Activated CD4-positive, CD25-positive, alpha-beta regulatory T cell treated with anti-CD3 and anti-CD28 coated beads, Interleukin-2, amount 50 U/mL, for 72 hours (primary cell): ENCODE data around the gene CERT1.

ENCODE experiments used
- DNase-seq: peaks from one replicate; pipeline ENCODE4 v3.0.0; 2021

The CERT1 gene

DNA sequence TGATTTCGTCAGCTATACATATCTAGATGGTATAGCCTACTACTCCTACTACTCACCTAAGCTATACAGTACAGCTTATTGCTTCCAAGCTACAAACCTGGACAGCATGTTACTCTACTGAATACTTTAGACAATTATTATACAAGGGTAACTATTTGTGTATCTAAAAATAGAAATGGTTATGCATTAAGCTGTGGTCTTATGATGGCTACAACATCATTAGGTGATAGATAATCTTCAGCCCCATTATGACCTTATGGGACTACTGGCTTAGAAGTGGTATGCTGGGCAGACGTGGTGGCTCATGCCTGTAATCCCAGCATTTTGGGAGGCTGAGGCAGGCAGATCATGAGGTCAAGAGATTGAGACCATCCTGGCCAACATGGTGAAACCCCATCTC, 40.2 kb downstream of the CERT1 start:
- no peak for DNase-seq

DNA sequence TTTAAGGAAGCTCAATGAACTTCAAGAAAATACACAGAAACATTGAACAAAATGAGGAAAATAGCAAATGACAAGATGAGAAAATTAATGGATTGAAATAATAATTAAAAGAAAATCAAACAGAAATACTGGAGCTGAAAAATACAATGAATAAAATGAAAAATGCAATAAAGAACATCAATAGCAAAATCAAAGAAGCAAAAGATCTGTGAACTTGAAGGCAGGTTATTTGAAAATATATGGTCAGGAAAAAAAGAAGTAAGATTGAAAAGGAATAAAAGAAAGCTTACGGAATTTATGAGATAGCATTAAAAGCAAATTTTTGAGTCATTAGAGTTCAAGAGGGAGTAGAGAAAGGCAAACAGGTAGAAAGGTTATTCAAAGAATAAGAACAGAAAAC, 42.4 kb downstream of the CERT1 start:
- no peak for DNase-seq

DNA sequence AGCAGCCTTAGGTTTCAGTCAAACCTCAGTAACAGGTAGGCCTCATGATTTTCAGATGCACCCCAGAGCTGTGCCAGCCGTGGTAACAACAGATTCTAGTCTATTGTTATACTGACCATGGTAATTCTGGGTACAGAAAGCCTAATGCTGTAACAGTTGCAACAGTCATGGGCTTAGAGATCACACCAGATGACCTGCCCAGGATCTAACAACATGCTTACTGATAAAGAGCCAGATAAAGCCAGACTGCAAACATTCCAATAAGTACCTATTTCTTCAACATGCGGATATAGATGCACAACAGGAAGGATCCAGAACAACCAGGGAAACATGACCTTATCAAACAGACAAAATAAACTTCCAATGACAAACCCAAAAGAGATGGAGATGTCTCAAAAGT, 42.8 kb downstream of the CERT1 start:
- DNase-seq = no peak

DNA sequence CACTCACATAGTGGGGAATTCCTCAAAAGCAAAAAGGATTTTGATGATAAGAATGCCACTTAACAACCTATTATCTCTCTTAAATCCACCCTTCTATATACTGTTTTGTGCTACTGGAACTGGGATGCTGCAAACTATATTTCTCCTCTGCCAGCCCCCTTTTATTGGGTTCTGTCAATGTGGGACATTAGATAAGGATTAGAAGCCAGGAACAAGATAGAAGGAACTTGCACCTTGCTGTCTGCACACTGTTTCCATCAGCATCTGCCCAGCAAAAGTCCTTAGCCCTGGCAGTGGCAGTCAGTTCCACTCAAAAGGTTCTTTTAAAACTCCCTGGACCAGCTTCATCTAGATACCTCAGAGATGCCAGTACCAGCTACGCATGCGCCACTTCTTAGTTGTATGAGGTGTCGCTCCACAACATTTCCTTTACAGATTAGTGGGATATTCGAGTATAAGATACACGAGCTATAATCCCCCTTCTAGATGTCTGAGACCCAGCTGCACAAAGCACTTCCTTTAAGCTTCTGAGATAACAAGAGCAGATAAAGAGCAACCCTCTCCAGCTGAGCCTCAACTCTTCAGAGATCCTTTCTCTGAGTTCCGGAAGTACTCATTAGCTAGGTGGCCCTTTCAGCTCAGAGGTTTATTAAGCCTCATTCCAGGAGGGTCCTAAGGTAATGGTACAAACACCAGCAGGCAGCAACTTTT, 45.3 kb downstream of the CERT1 start:
- DNase-seq = no peak

DNA sequence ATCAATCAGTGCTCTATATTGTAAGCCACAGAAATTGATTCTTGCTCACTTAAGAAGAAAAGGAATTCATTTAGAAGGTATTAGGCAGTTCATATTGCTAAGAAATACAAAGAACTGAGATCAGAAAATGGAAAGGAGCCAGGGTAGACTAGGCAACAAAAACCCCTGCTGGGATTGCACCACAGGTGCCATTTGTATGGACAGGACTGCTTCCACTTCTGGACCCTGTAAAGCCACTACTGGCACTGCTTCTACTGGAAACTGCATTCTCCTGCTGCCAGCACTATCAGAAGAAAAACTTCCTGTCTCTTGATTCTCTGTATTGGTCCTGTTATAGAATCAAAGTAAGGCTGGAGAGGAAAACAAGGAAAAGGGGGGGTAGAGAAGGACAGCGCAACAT, 45.9 kb downstream of the CERT1 start:
- no peak for DNase-seq

DNA sequence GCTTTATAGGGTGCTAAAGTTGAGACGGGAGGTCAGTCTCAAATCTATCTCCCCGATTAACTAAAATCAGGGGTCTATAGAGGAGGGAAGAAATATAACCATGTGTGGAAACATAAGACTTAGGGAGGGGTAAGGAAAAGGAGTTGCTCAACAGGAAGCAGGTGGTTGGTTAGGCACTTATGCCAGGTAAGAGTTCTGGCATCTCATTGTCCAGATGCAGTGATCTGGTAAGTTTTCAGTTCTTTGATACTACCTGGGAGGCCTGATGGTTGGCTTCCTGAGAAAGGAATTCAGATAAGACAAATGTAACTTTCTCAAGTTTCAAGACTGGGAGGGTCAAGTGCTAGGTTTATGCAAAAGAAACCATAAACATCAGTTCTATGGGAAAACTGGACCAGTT, 47.7 kb downstream of the CERT1 start:
- no peak for DNase-seq

DNA sequence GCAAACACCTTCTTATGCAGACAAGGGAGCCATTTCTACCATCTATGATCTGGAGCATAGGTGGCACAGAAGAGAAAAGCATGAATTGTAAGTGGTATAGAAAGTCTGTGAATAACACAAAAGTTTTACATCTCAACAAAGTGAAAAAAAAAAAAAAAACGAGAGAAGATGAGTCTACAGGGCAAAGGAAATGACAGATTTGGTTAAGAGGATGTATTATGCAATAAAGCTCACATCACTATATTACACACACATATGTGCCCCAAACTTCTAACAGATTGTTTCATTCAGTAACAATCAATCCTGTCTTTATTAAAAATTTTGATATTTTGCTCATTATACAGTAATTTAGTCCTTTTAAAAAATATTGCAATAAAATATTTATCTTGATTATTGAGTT, 49.8 kb downstream of the CERT1 start:
- DNase-seq = no peak

DNA sequence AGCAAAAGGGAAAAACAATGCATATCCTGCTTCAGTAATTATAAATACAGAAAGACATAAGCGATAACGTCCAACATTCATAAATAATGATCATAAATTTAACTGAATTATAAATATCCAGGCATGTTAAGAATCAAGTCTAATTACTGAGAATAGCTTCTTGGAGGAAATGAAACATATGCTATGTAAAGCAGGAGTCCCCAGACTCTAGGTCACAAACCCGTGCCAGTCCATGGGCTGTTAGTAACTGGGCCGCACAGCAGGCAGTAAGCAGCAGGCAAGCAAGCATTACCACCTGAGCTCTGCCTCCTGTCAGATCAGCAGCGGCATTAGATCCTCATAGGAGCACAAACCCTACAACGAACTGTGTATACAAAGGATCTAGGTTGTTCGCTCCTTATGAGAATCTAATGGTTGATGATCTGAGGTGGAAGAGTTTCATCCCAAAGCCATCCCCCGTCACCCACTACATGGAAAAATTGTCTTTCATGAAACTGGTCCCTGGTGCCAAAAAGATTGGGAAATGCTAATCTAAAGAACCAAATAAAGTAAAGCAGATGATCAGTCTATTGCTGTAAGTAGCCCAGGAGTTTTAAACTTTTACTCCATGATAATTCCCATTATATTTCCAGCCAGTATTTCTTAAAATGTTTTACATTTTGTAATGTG, 50.4 kb downstream of the CERT1 start:
- no peak for DNase-seq

DNA sequence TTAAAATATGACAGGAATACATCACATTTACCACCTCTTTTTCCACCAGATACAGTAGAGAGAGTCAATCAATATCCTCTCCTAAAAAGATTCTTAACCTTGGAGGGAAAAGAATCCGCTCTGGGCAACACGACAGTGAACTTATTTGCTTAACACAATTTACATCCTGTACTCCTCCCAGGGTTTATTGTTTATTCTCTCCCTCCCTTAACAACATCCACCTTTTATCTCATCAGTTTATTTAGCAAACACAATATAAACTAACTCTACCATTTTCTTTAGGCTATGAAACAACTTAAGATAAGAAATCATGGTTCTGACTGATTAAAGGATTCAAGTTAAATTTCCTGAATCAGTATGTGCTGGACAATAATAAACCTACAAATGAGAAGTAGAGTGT, 50.9 kb downstream of the CERT1 start:
- no peak for DNase-seq

DNA sequence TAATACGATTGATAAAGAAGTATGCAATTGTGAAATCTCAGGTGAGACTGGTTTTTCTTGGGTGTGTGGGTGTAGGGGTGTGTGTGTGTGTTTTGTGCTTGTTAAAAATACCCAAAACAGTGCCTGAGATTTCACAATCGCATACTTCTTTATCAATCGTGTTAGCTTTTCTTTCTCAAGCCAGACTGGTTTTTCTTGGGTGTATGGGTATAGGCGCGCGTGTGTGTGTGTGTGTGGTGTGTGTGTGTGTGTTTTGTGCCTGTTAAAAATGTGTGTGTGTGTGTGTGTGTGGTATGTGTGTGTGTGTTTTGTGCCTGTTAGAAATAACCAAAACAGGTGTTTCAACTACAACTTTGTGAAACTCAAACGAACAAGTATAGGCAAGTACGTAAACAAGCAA, 53.7 kb downstream of the CERT1 start:
- no peak for DNase-seq

DNA sequence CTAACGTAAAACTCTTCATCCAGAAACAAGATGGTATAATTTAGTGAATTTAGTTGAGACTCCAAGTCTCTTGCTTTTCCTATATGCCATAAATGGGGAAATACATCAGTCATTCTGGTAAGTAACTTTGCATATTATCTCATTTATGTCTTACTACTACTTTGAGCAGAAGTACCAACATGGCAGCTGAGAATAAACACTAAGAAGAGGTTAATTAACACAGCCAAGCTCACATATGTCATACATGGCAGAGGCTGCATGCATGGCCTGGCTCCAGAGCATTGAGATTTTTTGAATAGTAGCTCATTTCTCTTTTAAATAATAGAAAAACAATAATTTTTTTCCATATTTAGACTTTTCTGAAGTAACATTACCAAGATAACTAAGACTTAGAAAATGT, 54.3 kb downstream of the CERT1 start:
- no peak for DNase-seq

DNA sequence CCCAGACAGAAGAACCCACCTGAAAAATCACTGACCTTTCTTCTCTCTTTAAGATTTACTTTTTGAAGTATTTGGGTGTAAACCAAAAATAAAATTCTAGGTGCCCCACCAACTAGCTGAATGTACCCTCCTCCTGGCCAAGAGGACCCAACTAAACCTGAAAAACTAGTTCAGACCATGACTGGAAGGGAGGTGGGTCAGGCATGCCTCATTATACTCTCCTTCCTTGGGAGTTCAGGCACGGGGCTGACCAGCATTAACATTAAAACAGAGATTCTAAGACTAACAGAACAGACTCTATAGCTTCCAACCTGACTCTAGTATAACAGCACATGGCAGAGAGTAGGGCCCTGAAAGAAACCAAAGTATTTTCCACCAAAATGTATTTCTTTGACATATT, 61.4 kb downstream of the CERT1 start:
- DNase-seq = no peak

DNA sequence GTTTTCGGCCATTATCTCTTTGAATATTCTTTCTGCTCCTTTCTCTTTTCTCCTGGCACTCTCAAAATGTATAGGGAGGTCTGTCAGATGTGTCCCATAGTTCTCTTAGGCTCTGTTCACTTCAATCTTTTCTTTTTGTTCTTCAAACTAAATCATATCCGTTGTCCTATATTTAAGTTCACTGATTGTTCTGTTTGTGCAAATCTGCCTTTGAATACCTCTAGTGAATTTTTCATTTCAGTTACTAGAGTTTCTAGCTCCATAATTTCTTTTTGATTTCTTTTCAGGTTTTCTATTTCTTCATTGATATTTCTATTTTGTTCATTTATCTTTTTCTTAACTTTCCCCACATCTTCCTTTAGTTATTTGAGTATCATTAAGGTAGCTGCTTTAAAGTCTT, 65.4 kb downstream of the CERT1 start:
- no peak for DNase-seq

DNA sequence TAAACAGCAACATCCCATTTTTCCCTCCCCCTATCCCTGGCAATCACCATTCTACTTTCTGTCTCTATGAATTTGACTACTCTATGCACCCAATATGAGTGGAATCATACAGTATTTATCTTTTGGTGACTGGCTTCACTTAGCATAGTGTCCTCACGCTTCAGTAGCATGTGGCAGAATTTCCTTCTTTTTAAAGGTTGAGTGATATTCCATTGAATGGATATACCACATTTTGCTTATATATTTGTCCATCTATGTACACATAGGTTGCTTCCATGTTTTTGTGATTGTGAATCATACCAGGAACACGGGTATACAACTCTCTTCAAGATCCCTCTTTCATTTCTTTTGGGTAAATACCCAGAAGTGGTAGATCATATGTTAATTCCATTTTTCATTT, 69.9 kb downstream of the CERT1 start:
- DNase-seq = no peak

DNA sequence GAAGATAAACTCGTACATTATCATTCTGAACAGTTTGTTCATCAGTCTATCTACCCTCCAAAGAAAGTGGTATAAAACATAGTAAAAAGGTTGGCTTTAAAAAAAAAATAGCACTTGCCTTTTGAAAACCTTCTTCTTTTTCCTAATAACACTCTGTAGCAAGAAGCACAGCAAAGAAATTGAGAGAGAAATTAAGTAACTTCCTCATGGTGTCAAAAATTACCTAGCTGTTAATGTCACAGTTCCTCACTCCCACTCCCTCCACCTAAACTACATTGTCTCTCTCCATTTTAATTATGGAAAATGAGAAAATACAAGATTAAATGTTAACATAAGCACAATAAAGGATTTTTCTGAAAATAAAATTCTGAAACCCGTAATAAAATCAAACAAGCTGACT, 72.2 kb downstream of the CERT1 start:
- DNase-seq = no peak

DNA sequence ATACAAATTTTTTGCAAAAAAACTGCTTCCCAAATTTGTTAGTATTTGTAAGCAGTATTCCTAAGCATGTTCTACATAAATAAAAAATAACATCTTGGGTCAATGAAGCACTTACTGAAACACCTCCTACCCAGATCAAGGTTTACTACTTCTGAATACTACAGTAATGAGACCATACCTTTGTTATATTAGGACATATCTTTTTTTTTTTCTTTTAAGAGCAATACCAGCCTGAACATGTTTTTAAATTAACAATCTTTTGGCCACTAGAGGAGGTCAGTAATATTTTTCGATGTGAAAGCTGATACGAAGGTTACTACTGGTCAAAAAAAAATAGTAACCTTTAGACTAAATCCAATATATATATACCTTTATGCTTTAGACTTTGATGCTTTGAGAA, 72.7 kb downstream of the CERT1 start:
- DNase-seq = no peak

DNA sequence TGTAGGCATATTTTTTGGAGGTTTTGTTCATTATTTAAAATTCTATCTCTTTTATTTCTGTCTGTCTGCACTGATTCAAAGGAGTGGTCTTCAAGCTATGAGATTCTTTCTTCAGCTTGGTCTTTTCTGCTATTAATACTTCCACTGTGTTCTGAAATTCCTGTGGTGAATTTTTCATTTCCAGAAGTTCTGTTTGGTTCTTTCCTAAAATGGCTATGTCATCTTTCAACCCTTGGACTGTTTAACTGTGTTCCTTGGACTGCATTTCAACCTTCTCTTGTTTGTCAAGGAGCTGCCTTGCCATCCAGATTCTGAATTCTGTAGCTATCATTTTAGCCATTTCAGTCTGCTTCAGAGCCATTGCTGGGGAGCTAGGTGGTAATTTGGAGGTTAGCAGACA, 76.3 kb downstream of the CERT1 start:
- no peak for DNase-seq

DNA sequence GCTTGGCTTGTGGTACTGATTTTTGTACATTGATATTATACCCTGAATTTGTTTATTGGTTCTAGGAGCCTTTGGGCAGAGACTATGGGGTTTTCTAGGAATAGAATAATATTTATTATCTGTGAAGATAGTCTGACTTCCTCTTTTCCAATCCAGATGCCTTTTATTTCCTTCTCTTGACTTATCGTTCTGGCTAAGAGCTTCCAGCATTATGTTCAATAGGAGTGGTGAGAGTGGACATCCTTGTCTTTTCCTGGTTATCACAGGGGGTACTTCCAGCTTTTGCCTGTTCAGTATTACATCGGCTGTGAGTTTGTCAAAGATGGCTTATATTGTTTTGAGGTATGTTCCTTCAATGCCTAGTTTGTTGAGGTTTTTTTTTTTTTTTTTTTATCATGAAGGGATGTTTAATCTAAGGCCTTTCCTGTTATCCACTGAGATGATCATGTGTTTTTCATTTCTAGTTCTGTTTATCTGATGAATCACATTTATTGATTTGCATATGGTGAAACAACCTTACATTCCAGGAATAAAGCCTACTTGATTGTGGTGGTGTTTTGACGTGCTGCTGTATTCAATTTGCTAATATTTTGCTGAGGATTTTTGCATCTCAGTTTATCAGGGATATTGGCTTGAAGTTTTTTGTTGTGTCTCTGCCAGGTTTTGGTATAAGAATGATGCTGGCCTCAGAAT, 77.5 kb downstream of the CERT1 start:
- no peak for DNase-seq

DNA sequence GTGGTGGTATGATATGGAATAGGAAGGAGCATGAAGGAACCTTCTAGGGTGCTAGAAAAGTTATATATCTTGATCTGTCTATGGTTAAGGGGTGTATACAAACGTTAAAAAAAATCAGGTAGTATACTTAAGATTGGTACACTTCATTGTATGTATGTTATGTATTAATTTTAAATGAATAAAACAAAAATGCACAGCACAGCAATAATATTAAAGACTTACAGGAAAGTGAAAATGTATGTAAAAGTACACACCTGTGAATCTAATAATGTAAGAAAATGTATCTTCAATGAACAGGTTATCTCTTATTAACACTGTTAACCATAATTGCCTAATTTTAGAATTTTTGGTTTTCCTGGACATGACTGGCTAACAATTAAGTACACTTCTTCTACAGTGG, 97.2 kb downstream of the CERT1 start:
- no peak for DNase-seq

DNA sequence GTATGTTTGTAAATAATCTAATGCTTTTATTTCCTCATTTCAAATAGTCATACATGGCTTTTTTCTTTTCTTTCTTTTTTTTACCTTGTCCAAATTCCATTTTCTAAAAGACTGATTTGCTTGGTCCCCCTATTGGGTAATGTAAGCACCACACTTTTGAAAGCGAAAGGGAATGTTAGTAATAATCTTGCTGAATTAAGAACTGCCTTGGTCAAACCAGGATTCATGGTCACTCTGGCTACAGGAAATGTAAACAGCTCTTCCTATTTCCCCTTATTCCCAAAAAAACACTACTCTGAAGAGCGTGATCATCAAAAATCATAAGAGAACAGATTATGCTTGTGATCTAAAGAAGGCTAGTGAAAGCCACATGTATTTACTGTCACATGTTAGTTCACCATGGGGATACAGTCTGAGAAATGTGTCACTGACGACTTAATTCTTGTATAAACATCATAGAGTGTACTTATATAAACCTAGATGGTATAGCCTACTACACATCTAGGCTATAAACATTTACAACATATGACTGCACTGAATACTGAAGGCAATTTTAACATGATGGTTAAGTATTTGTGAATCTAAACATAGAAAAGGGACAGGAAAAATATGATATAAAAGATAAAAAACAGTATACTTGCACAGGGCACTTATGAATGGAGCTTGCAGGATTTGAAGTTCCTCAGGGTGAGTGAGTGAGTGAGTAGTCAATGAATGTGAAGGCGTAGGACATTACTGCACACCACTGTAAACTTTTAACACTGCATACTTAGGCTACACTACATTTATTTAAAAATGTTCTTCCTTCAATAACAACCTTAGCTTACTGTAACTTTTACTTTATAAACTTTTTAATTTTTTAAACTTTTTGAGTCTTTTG, 99.1 kb downstream of the CERT1 start:
- no peak for DNase-seq

DNA sequence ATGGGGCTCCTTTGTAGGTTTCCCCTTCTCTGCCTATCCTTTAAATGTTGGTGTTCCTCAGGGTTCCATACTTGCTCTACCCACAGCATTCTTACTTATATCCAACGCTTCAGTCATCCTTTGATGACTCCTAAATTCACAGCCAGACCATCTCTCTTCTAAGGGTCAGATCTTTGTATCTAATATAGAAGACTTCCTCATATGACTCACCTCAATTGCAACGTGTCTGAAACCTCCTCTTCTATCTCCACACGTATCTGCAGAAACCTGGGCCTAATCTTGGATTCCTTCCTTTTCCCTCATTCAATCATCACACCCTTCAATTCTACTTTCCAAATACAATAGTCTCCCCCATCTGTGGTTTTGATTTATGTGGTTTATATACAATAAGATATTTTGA, 106.1 kb downstream of the CERT1 start:
- DNase-seq = no peak

DNA sequence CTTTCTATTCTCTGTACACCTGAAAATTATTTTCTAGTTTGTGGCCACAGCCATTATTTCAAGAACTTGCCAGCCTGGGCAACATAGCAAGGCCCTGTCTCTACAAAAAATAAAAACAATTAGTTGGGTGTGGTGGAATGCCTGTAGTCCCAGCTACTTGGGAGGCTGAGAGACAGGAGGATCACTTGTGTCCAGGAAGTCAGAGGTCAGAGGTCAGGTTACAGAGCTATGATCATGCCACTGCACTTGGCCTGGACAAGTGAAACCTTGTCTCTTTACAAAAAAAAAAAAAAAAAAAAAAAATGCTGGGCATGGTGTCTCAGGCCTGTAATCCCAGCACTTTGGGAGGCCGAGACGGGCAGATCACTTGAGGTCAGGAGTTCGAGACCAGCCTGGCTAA, 116.2 kb downstream of the CERT1 start:
- DNase-seq = no peak

DNA sequence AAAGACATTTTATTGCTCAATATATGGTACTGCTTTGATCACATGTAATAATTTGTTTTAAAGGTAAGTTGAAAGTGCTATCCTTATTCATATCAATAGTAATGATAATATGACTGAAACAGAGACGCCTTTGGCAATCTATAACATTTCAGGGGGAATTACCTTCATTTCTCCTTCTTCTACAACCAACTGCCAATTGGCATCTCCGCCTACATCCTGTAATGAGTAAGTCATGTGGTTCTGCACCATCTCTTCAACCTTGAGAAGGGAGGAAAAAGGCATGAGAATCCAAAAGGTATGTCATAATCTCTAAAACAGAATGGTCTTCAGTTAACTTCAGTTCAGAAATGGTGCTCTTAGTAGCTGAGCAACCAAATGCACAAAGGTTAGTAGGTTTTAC, 122.0 kb downstream of the CERT1 start:
- no peak for DNase-seq

DNA sequence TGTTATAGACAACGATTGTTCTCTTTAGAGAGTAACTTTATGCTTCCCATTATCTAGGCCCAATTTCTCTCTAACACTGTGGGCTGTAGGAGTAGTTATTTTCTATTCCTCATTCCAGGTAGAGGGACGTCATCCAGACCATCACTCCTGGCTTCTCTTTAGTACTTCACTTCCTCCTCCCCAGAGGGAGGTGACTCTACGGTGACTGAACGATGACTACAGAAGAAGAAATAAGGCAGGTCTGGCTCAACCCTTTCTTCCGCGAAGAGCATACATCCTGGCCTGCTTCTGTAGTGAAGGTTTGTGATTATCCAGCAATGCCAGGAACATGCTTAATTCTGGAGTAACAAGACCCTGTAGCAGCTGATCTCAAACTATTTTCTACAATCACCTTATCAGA, 123.6 kb downstream of the CERT1 start:
- DNase-seq = no peak
